HepG2 (cell line): Measurements from ENCODE around the gene ANKRD65. TPM values are rescaled to one million over a fixed set of nuclear protein-coding genes. Genes with fewer than 3 reads are reported as not detected.

Experiments used
- ATAC-seq: fragments of 200-7000 bp; cut with Tn5 transposase; 3 replicates; pipeline ENCODE4 v1.9.1; 2020; ENCODE audit warnings: mild to moderate bottlenecking, moderate library complexity
- Bru-seq: library from RNA; stranded (reverse); fragments of 400-500 nt; gene quantifications from one replicate; lab custom pipeline; 2021; lab: Mats Ljungman, UMichigan
- BruChase-seq, 2 experiments: library from RNA; stranded (reverse); fragments of 400-500 nt; gene quantifications; one replicate each; lab custom pipeline; 2021; lab: Mats Ljungman, UMichigan
- BruUV-seq: library from RNA; stranded (reverse); fragments of 400-500 nt; replicated peaks from 2 replicates; lab custom pipeline; 2021; lab: Mats Ljungman, UMichigan
- CTCF ChIA-PET: fragments of 300-600 bp; formaldehyde crosslinking; extraction: SDS; loops from one replicate; lab custom pipeline; 2021; ENCODE audit warnings: low total read pairs, inconsistent platforms, low intra/inter-chr PET ratio; lab: Yijun Ruan, JAX
- POLR2A ChIA-PET: fragments of 350-600 bp; sonication (Branson Sonifier 250); formaldehyde crosslinking; loops from one replicate; lab custom pipeline; 2020; ENCODE audit warnings: antibody characterized with exemption, inconsistent platforms; lab: Yijun Ruan, JAX
- DNase-seq: peaks from one replicate; pipeline ENCODE4 v3.0.0-alpha.2; 2015; ENCODE audit warnings: low spot score
- FAIRE-seq: peaks from 3 replicates; lab custom pipeline; 2011; peaks lifted over from hg19 to GRCh38; lab: Jason Lieb, UNC
- H2AFZ ChIP-seq: one replicate; pipeline ENCODE4 v1.6.1; 2011; ENCODE audit warnings: low read length, inconsistent platforms
- H3K27ac ChIP-seq: fragments of 300-600 bp; 3 replicates; pipeline ENCODE4 v1.8.0; 2011; ENCODE audit warnings: mixed run types, mild to moderate bottlenecking, mixed read lengths, low read length, inconsistent platforms; ENCODE audit not compliant: insufficient read depth; ENCODE audit errors: extremely low read length
- H3K27me3 ChIP-seq, 2 experiments: fragments of 200-600 bp in 1 of 2; 2 replicates in 1 of 2; 3 replicates in 1 of 2; pipeline versions ENCODE4 v1.6.0 to v1.8.0; 2011; ENCODE audit warnings: low read length in 2 of 2, mild to moderate bottlenecking in 2 of 2, moderate library complexity in 2 of 2, inconsistent platforms in 1 of 2; ENCODE audit not compliant: insufficient read depth in 2 of 2, control insufficient read depth in 1 of 2
- H3K36me3 ChIP-seq, 2 experiments: fragments of 200-600 bp in 1 of 2; replicated peaks in 1 of 2; 2 replicates in 1 of 2; 3 replicates in 1 of 2; pipeline versions ENCODE4 v1.5.1 to v1.8.0; 2011; ENCODE audit warnings: low read length in 2 of 2, inconsistent platforms in 1 of 2; ENCODE audit not compliant: insufficient read depth in 2 of 2, control insufficient read depth in 1 of 2
- H3K4me1 ChIP-seq: 2 replicates; pipeline ENCODE4 v1.5.1; 2012; ENCODE audit warnings: low read length, inconsistent platforms; ENCODE audit not compliant: insufficient read depth
- H3K4me2 ChIP-seq: 2 replicates; pipeline ENCODE4 v1.6.0; 2011; ENCODE audit warnings: low read depth, low read length, inconsistent platforms
- H3K4me3 ChIP-seq, 3 experiments: fragments of 200-600 bp in 1 of 3; sonication (generic), shearing (Covaris generic) in 1 of 3; replicated peaks in 1 of 3; 2 replicates each; pipeline ENCODE4 v1.5.1; 2011 to 2016; ENCODE audit warnings: low read length in 3 of 3, inconsistent platforms in 2 of 3, low read depth in 2 of 3, mild to moderate bottlenecking in 2 of 3, control low read depth in 1 of 3, mixed read lengths in 1 of 3; ENCODE audit not compliant: insufficient read depth in 1 of 3
- H3K79me2 ChIP-seq: one replicate; pipeline ENCODE4 v1.6.1; 2011; ENCODE audit warnings: low read length, inconsistent platforms; ENCODE audit not compliant: insufficient read depth
- H3K9ac ChIP-seq: 2 replicates; pipeline ENCODE4 v1.6.0; 2011; ENCODE audit warnings: mild to moderate bottlenecking, low read depth, low read length, inconsistent platforms; ENCODE audit not compliant: insufficient read depth
- H3K9me3 ChIP-seq: 2 replicates; pipeline ENCODE4 v1.5.1; 2012; ENCODE audit warnings: mild to moderate bottlenecking, low read length
- H4K20me1 ChIP-seq: 2 replicates; pipeline ENCODE4 v1.6.0; 2011; ENCODE audit warnings: inconsistent platforms, mild to moderate bottlenecking, low read length, moderate library complexity; ENCODE audit not compliant: insufficient read depth
- CENPT ChIP-seq: sonication (generic); formaldehyde crosslinking; IDR thresholded peaks from 2 replicates; pipeline ENCODE4 v1.8.0; 2022; ENCODE audit warnings: low read depth, mild to moderate bottlenecking, moderate library complexity, missing genetic modification reagents
- MTERF4 ChIP-seq: sonication (generic); formaldehyde crosslinking; IDR thresholded peaks from 2 replicates; pipeline ENCODE4 v1.8.0; 2023; ENCODE audit warnings: mild to moderate bottlenecking, missing genetic modification reagents
- NFE2 ChIP-seq: sonication (generic); formaldehyde crosslinking; IDR thresholded peaks from 2 replicates; pipeline ENCODE4 v1.4.0; 2020; ENCODE audit warnings: missing genetic modification reagents
- RBAK ChIP-seq: sonication (generic); formaldehyde crosslinking; IDR thresholded peaks from 2 replicates; pipeline ENCODE4 v1.5.1; 2020; ENCODE audit warnings: mild to moderate bottlenecking, missing genetic modification reagents
- REL ChIP-seq: sonication (generic); formaldehyde crosslinking; conservative IDR thresholded peaks from 2 replicates; pipeline ENCODE4 v1.8.0; 2022; ENCODE audit warnings: mild to moderate bottlenecking, missing genetic modification reagents, moderate library complexity
- SATB2 ChIP-seq: sonication (generic); formaldehyde crosslinking; IDR thresholded peaks from 2 replicates; pipeline ENCODE4 v1.5.0; 2020; ENCODE audit warnings: missing genetic modification reagents
- SNAPC4 ChIP-seq: sonication (generic); formaldehyde crosslinking; IDR thresholded peaks from 2 replicates; pipeline ENCODE4 v1.4.0; 2020; ENCODE audit warnings: mild to moderate bottlenecking, missing genetic modification reagents
- ZNF124 ChIP-seq: sonication (generic); formaldehyde crosslinking; IDR thresholded peaks from 2 replicates; pipeline ENCODE4 v1.4.0; 2020; ENCODE audit warnings: missing genetic modification reagents
- ZNF331 ChIP-seq: sonication (generic); formaldehyde crosslinking; IDR thresholded peaks from 2 replicates; pipeline ENCODE4 v1.4.0; 2020; ENCODE audit warnings: missing genetic modification reagents
- ZNF580 ChIP-seq: IDR thresholded peaks from 2 replicates; pipeline ENCODE4 v1.6.1; 2016; ENCODE audit warnings: low read depth, borderline replicate concordance
- ZNF768 ChIP-seq: sonication (generic); formaldehyde crosslinking; IDR thresholded peaks from 2 replicates; pipeline ENCODE4 v1.4.0; 2020; ENCODE audit warnings: missing genetic modification reagents
- WGBS: methylation state at CpG from one replicate; pipeline ENCODE4 v1.1.6; 2017; ENCODE audit warnings: low lambda C conversion rate; 5-methylcytosine and 5-hydroxymethylcytosine counted together
- in situ Hi-C: cut with HindIII; loops from 2 replicates; pipeline ENCODE4 v1.10.0; 2017; ENCODE audit warnings: low pct_unique_long_range_greater_than_20kb; ENCODE audit not compliant: extremely low pct_ligation_motif_present
- intact Hi-C: fragments of 100-400 bp; cut with micrococcal nuclease; formaldehyde crosslinking; loops from one replicate; pipeline ENCODE4 v1.10.0; 2022; ENCODE audit not compliant: unreplicated experiment
- long read RNA-seq, 2 experiments: library from RNA in 1 of 2; library from polyadenylated mRNA in 1 of 2; stranded (forward) in 1 of 2; unstranded in 1 of 2; transcript quantifications; one replicate each; pipeline ENCODE4 v2.0.0, GENCODE V29; 2019 to 2022
- polyA minus RNA-seq, 3 experiments: library from RNA; depleted of rRNA, polyadenylated mRNA; stranded (reverse); fragments of >200 nt; gene quantifications; 2 replicates each; pipeline ENCODE4 v1.2.3, GENCODE V29; 2011; ENCODE audit warnings: low replicate concordance in 1 of 3
- polyA plus RNA-seq, 8 experiments: library from polyadenylated mRNA; depleted of rRNA in 3 of 8; stranded (reverse) in 7 of 8; unstranded in 1 of 8; fragments of >200 nt; fragmentation: Illumina TruSeq in 4 of 8; extraction: Trizol in 4 of 8; gene quantifications; 2 replicates each; pipeline versions ENCODE4 v1.2.1 to v1.2.3, GENCODE V29; 2011 to 2016; ENCODE audit warnings: low read depth in 4 of 8, missing spikeins in 1 of 8, mixed read lengths in 1 of 8; ENCODE audit not compliant: insufficient read depth in 1 of 8
- total RNA-seq, 5 experiments: library from RNA; depleted of rRNA; stranded (reverse); fragments of >200 nt; fragmentation: Illumina TruSeq; extraction: Trizol; gene quantifications; 2 replicates each; pipeline ENCODE4 v1.2.3, GENCODE V29; 2016; ENCODE audit warnings: low read depth in 1 of 5

ANKRD65 gene
- total RNA-seq (2016; rRNA removed; fragmentation: Illumina TruSeq; extraction: Trizol): 28.3 and 30.1 TPM in 2 replicates
- 5.3 and 5.6 TPM in 2 replicates for total RNA-seq (2016; cell fraction: cytosol; rRNA removed; fragmentation: Illumina TruSeq; extraction: Trizol; ENCODE audit: low read depth)
- total RNA-seq (2016; cell fraction: insoluble cytoplasmic fraction; rRNA removed; fragmentation: Illumina TruSeq; extraction: Trizol): 28.5 and 29.3 TPM in 2 replicates
- total RNA-seq (2016; cell fraction: membrane; rRNA removed; fragmentation: Illumina TruSeq; extraction: Trizol): 16.0 and 16.3 TPM in 2 replicates
- 18.0 and 19.5 TPM in 2 replicates for total RNA-seq (2016; cell fraction: nucleus; rRNA removed; fragmentation: Illumina TruSeq; extraction: Trizol)
- polyA plus RNA-seq (2011; rRNA removed): 12.1 and 13.2 TPM in 2 replicates
- 13.0 and 16.9 TPM in 2 replicates for polyA plus RNA-seq (2011; cell fraction: cytosol; rRNA removed)
- 27.8 and 28.7 TPM in 2 replicates for polyA plus RNA-seq (2011; cell fraction: nucleus; rRNA removed)
- 7.1 and 8.2 TPM in 2 replicates for polyA plus RNA-seq (2012)
- 5.0 TPM in 2 replicates for polyA plus RNA-seq (2016; cell fraction: cytosol; fragmentation: Illumina TruSeq; extraction: Trizol; ENCODE audit: low read depth)
- 30.0 and 31.6 TPM in 2 replicates for polyA plus RNA-seq (2016; cell fraction: insoluble cytoplasmic fraction; fragmentation: Illumina TruSeq; extraction: Trizol; ENCODE audit: low read depth)
- 11.4 and 12.1 TPM in 2 replicates for polyA plus RNA-seq (2016; cell fraction: membrane; fragmentation: Illumina TruSeq; extraction: Trizol; ENCODE audit: low read depth)
- polyA plus RNA-seq (2016; cell fraction: nucleus; fragmentation: Illumina TruSeq; extraction: Trizol; ENCODE audit: insufficient read depth, low read depth): 45.0 and 48.7 TPM in 2 replicates
- polyA minus RNA-seq (2011; rRNA and poly(A)+ RNA removed; ENCODE audit: low replicate concordance): 9.7 TPM in 1 of 2 replicates, not detected in the other
- 5.6 and 6.6 TPM in 2 replicates for polyA minus RNA-seq (2011; cell fraction: cytosol; rRNA and poly(A)+ RNA removed)
- polyA minus RNA-seq (2011; cell fraction: nucleus; rRNA and poly(A)+ RNA removed): 2.6 and 3.6 TPM in 2 replicates
- percentile 52 among the genes with signal in this experiment for Bru-seq, nascent RNA
- percentile 70 among the genes with signal in this experiment for BruChase-seq, experiment 1, labeled RNA remaining after a 6-hour chase
- BruChase-seq, experiment 2, labeled RNA remaining after a 2-hour chase: percentile 78 among the genes with signal in this experiment
- long read RNA-seq, experiment 1, transcript ANKRD65-202 (2 exons, 876 nt): major isoform, 12 of 37 reads
- long read RNA-seq, experiment 1, transcript ANKRD65-201 (3 exons, 1,976 nt): minor isoform, 11 of 37 reads
- long read RNA-seq, experiment 1, partial matches to known transcripts: 4 of 37 reads
- long read RNA-seq, experiment 1, other reads (novel, unspliced or antisense): 10 of 37 reads
- long read RNA-seq, experiment 2, transcript ANKRD65-202 (2 exons, 876 nt): major isoform, 23 of 63 reads
- long read RNA-seq, experiment 2, transcript ANKRD65-201 (3 exons, 1,976 nt): minor isoform, 9 of 63 reads
- long read RNA-seq, experiment 2, partial matches to known transcripts: 2 of 63 reads
- long read RNA-seq, experiment 2, other reads (novel, unspliced or antisense): 27 of 63 reads

GRCh38 chr1:1421147-1421906 lies at the start of gene ANKRD65:
Gene ANKRD65 (minus strand): TSS chr1:1421276. CDS start chr1:1421005, 271 bp downstream.
- Histone ChIP-seq H3K9ac (peak within 1 kb of the TSS; percentile 79), H4K20me1 (no peaks in the 10 kb centered on the region), H3K9me3 (no peaks in the 10 kb centered on the region), H3K4me3 (peak within 1 kb of the TSS; percentile 64 to 74 (median 70)), H2AFZ (no peak within 1 kb of the TSS), H3K79me2 (peaks cover 12% of the 10 kb centered on the region), H3K4me1 (peaks cover 66% of the 10 kb centered on the region), H3K36me3 (no peaks in the 10 kb centered on the region), H3K27ac (peak within 1 kb of the TSS; percentile 85), H3K27me3 (no peaks in the 10 kb centered on the region; a peak in 1 of 5 replicates), H3K4me2 (peak within 1 kb of the TSS; percentile 97)
- BruUV-seq: TSS peak; percentile 71
- intact Hi-C loops (no loop called here), in situ Hi-C loops (no loop called here)
- WGBS: 19% methylated on average over 8 of the region's 18 CpGs
- ChIA-PET CTCF (no interaction called here), POLR2A (interaction anchor here (0.8 to 3.5 kb wide), 12 partner anchors 10 to 115 kb away, joined by 3 to 126 read pairs (median 9); partner anchors contain the start of genes ATAD3A, AURKAIP1, CCNL2 and MRPL20)
- DNase-seq (peak; percentile 74), ATAC-seq (peak; percentile 77), FAIRE-seq (peak; percentile 89)
- TF ChIP-seq ZNF124 (CRISPR knock-in tag) (no peak), RBAK (CRISPR knock-in tag) (no peak; the same call in 1 of the 2 replicates), ZNF331 (peak; percentile 62), SATB2 (no peak), SNAPC4 (CRISPR knock-in tag) (no peak), CENPT (CRISPR knock-in tag) (no peak), ZNF580 (CRISPR knock-in tag) (no peak), REL (CRISPR knock-in tag) (no peak), ZNF768 (CRISPR knock-in tag) (no peak; the same call in 1 of the 2 replicates), MTERF4 (0 out of 2 replicates have a peak, but pooled peaks have one; percentile 60), NFE2 (no peak)
